Breast epithelium (tissue), 3 donors: ENCODE results near the gene G6PC3.

Source experiments
- CTCF ChIP-seq, 3 donors: fragments of 450-650 bp; IDR thresholded peaks; one replicate each; pipeline ENCODE4 v1.5.1; 2016 to 2017; ENCODE audit warnings: antibody characterized with exemption in 3 of 3, mild to moderate bottlenecking in 3 of 3, moderate library complexity in 3 of 3
- POLR2A ChIP-seq: fragments of 450-650 bp; IDR thresholded peaks from one replicate; pipeline ENCODE4 v1.6.1; 2016; ENCODE audit warnings: antibody characterized with exemption, mild to moderate bottlenecking, moderate library complexity
- POLR2AphosphoS5 ChIP-seq, 3 donors: sonication (generic); formaldehyde crosslinking; IDR thresholded peaks; one replicate each; pipeline ENCODE4 v1.6.1; 2017; ENCODE audit warnings: antibody characterized with exemption in 3 of 3

- TF ChIP-seq CTCF (IDR thresholded peaks at IDR 0.05) (no peak), POLR2A (no peak), POLR2AphosphoS5 (IDR thresholded peaks at IDR 0.05) (no peak)
Observed at GRCh38 chr17:44044071-44044470, 26.5 kb upstream of the G6PC3 start.
